ENCODE measurements around the gene CDKN2B.

- TF ChIP-seq POLR2A (IDR thresholded peaks at IDR 0.05) = no peak
- TF ChIP-seq, protein P1, sequence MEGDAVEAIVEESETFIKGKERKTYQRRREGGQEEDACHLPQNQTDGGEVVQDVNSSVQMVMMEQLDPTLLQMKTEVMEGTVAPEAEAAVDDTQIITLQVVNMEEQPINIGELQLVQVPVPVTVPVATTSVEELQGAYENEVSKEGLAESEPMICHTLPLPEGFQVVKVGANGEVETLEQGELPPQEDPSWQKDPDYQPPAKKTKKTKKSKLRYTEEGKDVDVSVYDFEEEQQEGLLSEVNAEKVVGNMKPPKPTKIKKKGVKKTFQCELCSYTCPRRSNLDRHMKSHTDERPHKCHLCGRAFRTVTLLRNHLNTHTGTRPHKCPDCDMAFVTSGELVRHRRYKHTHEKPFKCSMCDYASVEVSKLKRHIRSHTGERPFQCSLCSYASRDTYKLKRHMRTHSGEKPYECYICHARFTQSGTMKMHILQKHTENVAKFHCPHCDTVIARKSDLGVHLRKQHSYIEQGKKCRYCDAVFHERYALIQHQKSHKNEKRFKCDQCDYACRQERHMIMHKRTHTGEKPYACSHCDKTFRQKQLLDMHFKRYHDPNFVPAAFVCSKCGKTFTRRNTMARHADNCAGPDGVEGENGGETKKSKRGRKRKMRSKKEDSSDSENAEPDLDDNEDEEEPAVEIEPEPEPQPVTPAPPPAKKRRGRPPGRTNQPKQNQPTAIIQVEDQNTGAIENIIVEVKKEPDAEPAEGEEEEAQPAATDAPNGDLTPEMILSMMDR (IDR thresholded peaks at IDR 0.05 in 8 of 11, conservative IDR thresholded peaks at IDR 0.05 in 3 of 11) = no peak
Measured at GRCh38 chr9:22005702-22006606, 3.2 kb downstream of the CDKN2B start.
